Muscle of leg (tissue), 11 donors: Measurements from ENCODE around the gene AFAP1. TPM values are rescaled to one million over a fixed set of nuclear protein-coding genes. Genes with fewer than 3 reads are reported as not detected.

Experiments used
- DNase-seq: peaks from one replicate; pipeline ENCODE4 v3.0.0; 2013
- H3K27ac ChIP-seq: one replicate; pipeline ENCODE4 v1.5.1; 2013; ENCODE audit warnings: mild to moderate bottlenecking, low read length, control low read depth
- H3K27me3 ChIP-seq: one replicate; pipeline ENCODE4 v1.6.1; 2013; ENCODE audit warnings: low read length; ENCODE audit not compliant: control insufficient read depth, insufficient read depth
- H3K36me3 ChIP-seq: one replicate; pipeline ENCODE4 v1.6.1; 2013; ENCODE audit warnings: low read length; ENCODE audit not compliant: control insufficient read depth, insufficient read depth
- H3K4me1 ChIP-seq: one replicate; pipeline ENCODE4 v1.6.1; 2013; ENCODE audit warnings: low read length; ENCODE audit not compliant: control insufficient read depth, insufficient read depth
- H3K4me3 ChIP-seq: one replicate; pipeline ENCODE4 v1.5.1; 2013; ENCODE audit warnings: low read length, control low read depth
- H3K9me3 ChIP-seq: replicated peaks from 2 replicates; pipeline ENCODE4 v1.6.1; 2013; ENCODE audit warnings: low read depth, low read length; ENCODE audit not compliant: control insufficient read depth
- WGBS: methylation state at CpG from one replicate; pipeline ENCODE4 v1.1.5; 2013; ENCODE audit warnings: missing lambda C conversion rate; ENCODE audit not compliant: insufficient coverage; 5-methylcytosine and 5-hydroxymethylcytosine counted together
- polyA plus RNA-seq, 8 donors: library from polyadenylated mRNA; unstranded; fragments of 120-200 nt; gene quantifications; one replicate each; pipeline versions ENCODE4 v1.2.1 to v1.2.3, GENCODE V29; 2013; ENCODE audit warnings: inconsistent platforms in 1 of 8, low replicate concordance in 1 of 8; ENCODE audit not compliant: insufficient read length in 8 of 8, insufficient read depth in 1 of 8
- total RNA-seq: library from RNA; stranded (reverse); fragments of 120-200 nt; gene quantifications from one replicate; pipeline ENCODE4 v1.2.4, GENCODE V29; 2013

The AFAP1 gene
- total and polyA plus RNA-seq, 9 donors, result 21.9 to 43.0 (median 34.3) TPM

DNA sequence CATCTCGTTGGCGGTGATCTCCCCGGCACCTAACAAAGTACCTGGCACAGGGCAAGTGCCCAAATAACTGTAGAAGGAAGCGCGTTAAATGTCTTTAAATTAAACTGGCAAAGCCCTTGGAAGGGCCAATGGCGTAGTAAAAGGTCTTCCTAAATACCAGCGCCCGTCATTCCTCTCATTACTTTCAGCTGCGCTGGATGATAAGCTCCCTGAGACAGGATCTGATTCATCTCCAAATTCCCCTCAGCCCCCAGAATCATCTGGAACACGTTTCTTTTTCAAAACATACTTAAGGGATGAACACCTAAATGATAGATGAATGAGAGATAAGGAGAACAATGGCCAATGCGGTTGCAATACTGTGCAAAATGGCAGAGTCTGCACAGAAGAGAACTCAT lies 95.1 kb downstream of the AFAP1 start:
- Histone ChIP-seq H3K9me3 (no peaks in the 10 kb centered on the region), H3K27ac (peak overlapping the region; percentile 91), H3K4me1 (peaks cover 36% of the 10 kb centered on the region), H3K27me3 (no peaks in the 10 kb centered on the region), H3K4me3 (no peak overlapping the region), H3K36me3 (peaks cover 32% of the 10 kb centered on the region)
- WGBS, result 89% methylated on average over 5 of the region's 11 CpGs
- no peak for DNase-seq

DNA sequence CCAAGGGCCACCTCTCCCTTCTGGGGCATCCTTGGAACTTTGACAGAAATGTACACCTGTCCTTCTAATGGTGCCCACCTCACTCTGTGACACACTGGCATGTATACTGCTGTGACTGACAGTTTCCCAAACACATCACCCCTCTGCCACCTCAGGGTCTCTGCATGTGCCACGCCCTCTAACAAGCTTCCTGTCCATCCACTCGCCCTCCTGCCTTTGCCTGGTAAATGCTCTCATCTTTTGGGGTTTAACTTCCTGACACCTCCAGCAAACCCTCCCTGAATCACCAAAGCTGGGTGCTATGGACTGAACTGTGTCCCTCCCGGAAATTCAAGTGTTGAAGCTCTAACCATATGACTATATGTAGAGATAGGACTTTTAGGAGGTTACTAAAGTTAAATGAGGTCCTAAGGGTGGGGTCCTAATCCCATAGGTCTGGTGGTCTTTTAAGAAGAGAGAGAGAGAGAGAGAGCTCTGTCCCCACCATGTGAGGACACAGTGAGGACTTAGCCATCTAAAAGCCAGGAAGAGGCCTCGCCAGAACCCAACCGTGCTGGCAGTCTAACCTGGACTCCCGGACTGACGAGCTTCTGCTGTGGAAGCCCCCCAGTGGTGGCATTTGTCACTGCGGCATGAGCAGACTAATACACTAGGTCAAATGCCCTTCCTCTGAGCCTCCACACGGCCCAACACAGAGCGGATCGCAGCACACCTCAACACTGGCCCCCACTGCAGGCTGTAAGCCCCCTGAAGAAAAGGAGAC lies 95.6 kb downstream of the AFAP1 start:
- peaks cover 36% of the 10 kb centered on the region for H3K4me1 ChIP-seq
- peak; percentile 71 for DNase-seq
- H3K27ac ChIP-seq, result peak overlapping the region; percentile 91
- 60% methylated on average over 7 of the region's 11 CpGs for WGBS
- no peaks in the 10 kb centered on the region for H3K27me3 ChIP-seq
- H3K9me3 ChIP-seq, result no peaks in the 10 kb centered on the region
- H3K4me3 ChIP-seq, result no peak overlapping the region
- peaks cover 30% of the 10 kb centered on the region for H3K36me3 ChIP-seq

DNA sequence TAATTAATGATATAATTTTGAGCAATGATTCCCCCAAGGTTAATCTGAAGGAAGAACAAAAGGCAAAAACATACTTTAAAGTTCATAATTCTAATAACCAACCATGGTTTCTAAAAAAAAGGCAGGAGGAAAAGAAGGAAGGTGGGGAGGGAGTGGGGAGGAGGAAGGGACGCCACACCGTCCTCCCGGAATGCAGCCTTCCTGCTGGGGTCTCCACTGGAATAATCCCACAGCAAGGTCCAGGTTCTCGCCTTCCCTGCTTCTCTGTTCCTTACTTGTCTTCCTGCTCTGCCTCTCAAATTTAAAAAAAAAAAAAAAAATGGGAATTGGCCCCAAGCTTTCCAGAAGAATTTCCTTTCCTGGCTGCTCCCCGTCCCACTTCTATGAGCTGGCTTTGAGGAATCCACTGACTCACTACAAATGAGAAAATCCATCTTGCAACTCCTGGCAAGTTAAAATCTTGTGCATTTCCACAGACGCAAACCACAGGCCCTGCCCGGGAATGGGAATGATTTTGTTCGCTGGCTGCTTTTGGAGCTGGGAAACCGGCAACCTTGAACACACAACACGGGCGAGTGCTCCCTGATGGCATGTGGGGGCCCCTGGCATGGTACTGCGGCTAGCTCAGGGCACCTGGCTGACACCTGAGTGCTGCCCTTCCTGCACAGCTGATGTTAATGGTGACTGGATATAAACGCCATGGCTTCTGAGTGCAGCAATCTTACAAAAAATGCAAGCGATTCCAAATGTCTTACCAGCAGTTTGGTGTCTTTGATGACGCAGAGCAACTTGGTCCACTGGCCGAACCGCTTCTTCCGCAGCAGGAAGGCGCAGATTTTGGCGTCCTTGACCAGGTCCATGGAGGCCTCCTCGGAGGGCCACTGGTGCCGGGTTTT lies 97.0 kb downstream of the AFAP1 start:
- peaks cover 36% of the 10 kb centered on the region for H3K4me1 ChIP-seq
- H3K36me3 ChIP-seq, result peaks cover 33% of the 10 kb centered on the region
- WGBS, result 27% methylated on average over 13 of the region's 22 CpGs
- H3K27ac ChIP-seq, result peak overlapping the region; percentile 91
- DNase-seq, result peak; percentile 99
- H3K9me3 ChIP-seq, result no peaks in the 10 kb centered on the region
- H3K27me3 ChIP-seq, result no peaks in the 10 kb centered on the region
- H3K4me3 ChIP-seq, result no peak overlapping the region

DNA sequence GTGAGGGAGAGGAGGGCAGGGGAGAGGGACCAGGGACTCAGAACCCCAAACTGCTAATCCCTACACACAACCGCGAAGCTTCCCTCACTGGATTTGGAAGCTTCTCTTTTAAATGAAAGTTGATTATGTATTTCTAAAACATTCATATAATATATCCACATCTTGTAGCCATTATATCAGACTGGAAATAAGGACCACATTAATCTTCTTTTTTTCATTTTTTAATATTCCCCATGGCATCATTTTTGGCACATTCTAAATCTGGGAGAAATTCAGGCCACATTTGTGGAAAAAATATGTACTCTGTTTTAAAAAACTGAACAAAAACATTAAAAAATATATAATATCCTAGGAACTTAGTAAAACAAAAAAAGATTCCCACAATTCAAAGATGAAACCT lies 97.8 kb downstream of the AFAP1 start:
- Histone ChIP-seq H3K4me1 (peaks cover 36% of the 10 kb centered on the region), H3K27ac (peak overlapping the region; percentile 91), H3K27me3 (no peaks in the 10 kb centered on the region), H3K36me3 (peaks cover 32% of the 10 kb centered on the region), H3K9me3 (no peaks in the 10 kb centered on the region), H3K4me3 (no peak overlapping the region)
- no CpG with 5 or more reads among the region's 2 CpGs for WGBS
- peak; percentile 83 for DNase-seq

DNA sequence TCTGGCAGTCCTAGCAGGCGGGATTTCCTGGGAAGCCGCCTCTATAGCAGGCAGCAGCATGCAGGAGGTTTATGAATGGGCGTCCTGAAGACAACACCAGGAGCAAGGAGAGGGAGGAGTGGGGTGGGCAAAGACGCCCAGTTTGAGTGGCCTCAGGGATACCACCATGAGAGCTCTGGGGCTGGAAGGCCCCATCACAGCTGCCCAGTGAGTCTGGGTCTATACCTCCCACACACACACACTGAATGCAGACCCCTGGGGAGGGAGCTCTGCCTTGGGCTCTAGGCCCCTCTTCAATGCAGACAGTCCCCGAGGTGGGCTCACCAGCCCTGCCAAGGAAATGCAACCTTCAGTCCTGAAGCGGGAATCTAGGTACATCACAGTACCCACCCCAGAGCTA lies 98.6 kb downstream of the AFAP1 start:
- WGBS, result 43% methylated on average over 3 of the region's 6 CpGs
- Histone ChIP-seq H3K4me3 (no peak overlapping the region), H3K4me1 (peaks cover 36% of the 10 kb centered on the region), H3K36me3 (peaks cover 38% of the 10 kb centered on the region), H3K27me3 (no peaks in the 10 kb centered on the region), H3K9me3 (no peaks in the 10 kb centered on the region), H3K27ac (peak overlapping the region; percentile 91)
- no peak for DNase-seq

DNA sequence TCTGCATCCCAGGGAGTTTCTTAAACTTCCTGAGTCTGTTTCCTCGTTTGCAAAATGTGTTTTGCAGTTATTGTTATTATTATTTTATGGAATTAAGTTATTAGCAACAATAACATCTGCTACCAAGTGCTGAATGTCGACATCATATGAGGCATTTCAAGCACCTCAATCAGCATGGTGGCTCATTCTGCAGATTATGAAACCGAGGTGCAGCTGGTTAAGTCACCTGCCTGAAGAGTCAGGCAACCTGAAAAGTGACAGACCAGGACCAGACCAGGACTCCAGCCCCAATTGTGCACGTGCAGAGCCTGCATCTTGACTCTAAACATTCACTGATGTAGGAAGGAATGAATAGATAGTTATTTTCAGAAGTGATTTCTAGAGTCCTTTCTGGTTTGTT lies 99.8 kb downstream of the AFAP1 start:
- H3K36me3 ChIP-seq, result peaks cover 36% of the 10 kb centered on the region
- no peak overlapping the region for H3K4me3 ChIP-seq
- no peak overlapping the region for H3K27ac ChIP-seq
- peaks cover 33% of the 10 kb centered on the region for H3K4me1 ChIP-seq
- DNase-seq, result no peak
- 82% methylated on average over 2 of the region's 4 CpGs for WGBS
- H3K27me3 ChIP-seq, result no peaks in the 10 kb centered on the region
- no peaks in the 10 kb centered on the region for H3K9me3 ChIP-seq

DNA sequence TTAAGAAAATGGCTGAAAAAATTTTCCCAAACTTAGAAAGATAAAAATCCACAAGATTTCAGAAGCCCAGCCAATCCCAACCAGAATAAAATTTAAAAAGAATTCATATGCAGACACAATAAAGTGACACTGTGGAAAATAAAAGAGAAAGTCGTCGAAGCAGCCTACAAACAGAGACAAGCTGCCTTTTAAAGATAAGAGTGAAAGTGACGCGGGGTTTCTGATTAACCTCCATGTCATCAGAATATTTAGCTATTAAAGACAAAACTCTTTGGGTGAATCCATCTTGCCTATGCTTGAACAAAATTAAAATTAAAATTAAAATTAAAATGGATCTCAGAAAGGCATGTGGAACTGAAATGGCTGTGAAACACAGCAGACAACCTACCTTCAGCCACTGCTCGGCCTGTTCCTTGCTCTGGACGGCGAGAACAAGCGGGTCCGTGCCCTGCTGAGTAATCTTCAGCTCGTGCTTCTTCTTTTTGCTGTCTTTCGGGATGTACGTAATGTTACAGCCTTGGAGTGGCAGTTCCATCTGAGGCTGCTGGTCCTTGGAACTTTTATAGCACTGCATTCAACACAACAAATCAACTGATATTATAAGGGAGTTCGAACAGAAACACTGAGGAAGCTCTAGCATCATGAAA lies 101.4 kb downstream of the AFAP1 start:
- Histone ChIP-seq H3K4me1 (peaks cover 19% of the 10 kb centered on the region), H3K27ac (no peak overlapping the region), H3K4me3 (no peak overlapping the region), H3K27me3 (no peaks in the 10 kb centered on the region), H3K9me3 (no peaks in the 10 kb centered on the region), H3K36me3 (peaks cover 46% of the 10 kb centered on the region)
- WGBS, result 92% methylated on average over 6 of the region's 13 CpGs
- DNase-seq, result no peak

DNA sequence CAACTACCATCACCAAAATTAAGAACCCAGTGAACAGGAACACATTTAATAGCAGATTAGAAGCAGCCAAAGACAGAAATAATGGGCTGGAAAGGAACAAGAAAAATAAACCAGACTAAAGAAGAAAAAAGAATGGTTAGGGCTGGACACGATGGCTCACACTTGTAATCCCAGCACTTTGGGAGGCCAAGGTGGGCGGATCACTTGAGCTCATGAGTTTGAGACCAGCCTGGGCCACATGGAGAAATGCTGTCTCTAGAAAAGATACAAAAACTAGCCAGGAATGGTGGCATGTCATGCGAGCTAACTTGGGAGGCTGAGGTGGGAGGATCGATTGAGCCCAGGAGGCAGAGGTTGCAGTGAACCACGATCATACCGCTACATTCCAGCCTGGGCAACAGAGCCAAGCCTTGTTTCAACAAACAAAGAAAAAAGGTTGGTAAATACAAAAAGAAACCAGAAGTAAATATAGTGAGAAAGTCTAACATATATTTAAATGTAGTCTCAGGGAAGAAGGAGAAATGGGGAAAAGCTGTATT lies 102.0 kb downstream of the AFAP1 start:
- WGBS, result 80% methylated on average over 3 of the region's 6 CpGs
- H3K4me3 ChIP-seq, result no peak overlapping the region
- no peaks in the 10 kb centered on the region for H3K9me3 ChIP-seq
- peaks cover 13% of the 10 kb centered on the region for H3K4me1 ChIP-seq
- DNase-seq, result no peak
- peaks cover 42% of the 10 kb centered on the region for H3K36me3 ChIP-seq
- H3K27ac ChIP-seq, result no peak overlapping the region
- no peaks in the 10 kb centered on the region for H3K27me3 ChIP-seq

DNA sequence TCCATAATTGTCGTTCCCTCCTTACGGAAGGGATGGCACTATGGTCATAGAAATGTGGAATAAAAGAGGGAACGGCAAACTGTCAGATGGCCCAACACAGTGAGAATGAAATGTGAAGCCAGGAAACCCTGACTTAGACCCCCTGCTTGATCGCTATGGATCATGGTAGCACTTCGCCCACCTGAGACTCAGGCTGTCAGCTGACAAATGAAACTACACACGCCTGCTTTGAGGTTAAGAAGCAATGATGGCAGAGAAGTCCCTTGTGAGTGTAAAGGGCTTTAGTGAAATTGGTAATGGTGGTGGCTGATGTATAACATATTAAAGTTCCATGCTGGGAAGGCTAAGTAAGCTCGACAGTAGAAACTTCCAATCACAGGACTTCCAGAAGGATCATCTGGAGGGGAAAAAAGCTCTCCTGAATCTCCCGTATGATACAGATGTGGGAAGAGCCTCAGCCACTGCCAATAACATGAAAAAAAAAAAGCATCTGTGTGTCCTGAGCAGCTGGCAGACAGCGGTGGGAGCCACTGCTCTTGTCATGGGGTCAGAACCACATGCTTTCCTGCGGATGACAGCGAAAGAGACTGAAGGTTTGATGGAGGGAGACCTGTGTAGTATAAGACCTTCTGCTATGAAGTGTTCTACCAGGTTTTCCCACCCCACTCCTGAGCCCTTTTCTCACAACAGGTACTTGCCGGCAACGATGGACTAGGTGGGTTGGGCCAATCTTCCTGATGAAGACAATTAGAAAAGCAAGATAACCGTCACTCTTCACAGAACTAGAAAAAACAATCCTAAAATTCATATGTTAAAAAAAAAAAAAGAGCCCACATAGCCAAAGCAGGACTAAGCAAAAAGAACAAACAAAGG lies 107.6 kb downstream of the AFAP1 start:
- Histone ChIP-seq H3K4me3 (no peak overlapping the region), H3K4me1 (peaks cover 33% of the 10 kb centered on the region)
- 63% methylated on average over 3 of the region's 14 CpGs for whole genome bisulfite sequencing

More for the DNA sequence above, 107.6 kb downstream of the AFAP1 start:
- no peaks in the 10 kb centered on the region for H3K27me3 ChIP-seq
- peaks cover 42% of the 10 kb centered on the region for H3K36me3 ChIP-seq
- no peaks in the 10 kb centered on the region for H3K9me3 ChIP-seq
- H3K27ac ChIP-seq, result peak overlapping the region; percentile 89
- DNase-seq, result peak; percentile 55
